GM19438 (cell line): ENCODE data around the gene SH3RF3.

Source experiments
- ATAC-seq: cut with Tn5 transposase; IDR thresholded peaks from one replicate; pipeline ENCODE4 v1.9.1; 2021; ENCODE audit warnings: low read depth; ENCODE audit not compliant: unreplicated experiment

Gene SH3RF3

DNA sequence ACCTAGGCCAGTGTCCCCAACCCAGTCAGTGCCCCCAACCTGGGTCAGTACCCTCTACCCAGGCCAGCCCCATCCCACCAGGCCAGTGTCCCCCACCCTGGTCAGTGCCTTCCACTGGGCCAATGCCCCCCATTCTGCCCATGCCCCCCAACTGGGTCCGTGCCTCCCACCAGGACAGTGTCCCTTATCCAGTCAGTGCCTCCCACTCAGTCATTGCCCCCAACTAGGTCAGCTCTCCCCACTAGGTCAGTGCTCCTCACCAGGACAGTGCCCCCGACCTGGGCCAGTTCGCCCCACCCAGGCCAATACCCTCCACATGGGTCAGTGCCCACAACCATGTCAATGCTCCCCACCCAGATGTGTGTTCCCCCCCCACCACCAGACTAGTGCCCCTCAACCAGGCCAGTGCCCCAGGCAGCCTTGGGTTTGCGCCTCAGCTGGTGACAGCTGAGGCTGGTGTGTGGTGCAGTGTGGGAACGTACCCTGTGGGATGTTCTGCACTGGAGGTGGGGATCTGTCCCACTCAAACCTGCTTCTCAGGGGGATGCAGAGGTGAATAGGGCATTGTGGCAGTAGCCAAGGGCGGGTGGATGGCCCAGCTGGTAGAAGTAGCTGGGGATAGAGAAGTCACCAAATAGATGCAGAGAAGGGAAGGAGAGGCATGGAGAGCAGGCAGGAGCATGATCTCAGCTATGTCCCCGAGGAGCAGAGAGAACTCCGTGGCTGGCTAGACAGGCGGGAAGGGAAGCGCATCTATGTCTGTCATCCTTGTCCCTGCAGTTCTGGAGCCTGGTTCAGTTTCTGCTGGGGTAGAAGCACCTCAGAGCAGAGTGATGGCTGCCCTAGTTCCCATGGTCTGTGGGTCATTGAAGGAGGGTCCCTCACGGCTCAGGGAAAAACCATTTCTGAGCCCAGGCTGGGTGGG is 168.8 kb downstream of the SH3RF3 start:
- ATAC-seq = no peak

DNA sequence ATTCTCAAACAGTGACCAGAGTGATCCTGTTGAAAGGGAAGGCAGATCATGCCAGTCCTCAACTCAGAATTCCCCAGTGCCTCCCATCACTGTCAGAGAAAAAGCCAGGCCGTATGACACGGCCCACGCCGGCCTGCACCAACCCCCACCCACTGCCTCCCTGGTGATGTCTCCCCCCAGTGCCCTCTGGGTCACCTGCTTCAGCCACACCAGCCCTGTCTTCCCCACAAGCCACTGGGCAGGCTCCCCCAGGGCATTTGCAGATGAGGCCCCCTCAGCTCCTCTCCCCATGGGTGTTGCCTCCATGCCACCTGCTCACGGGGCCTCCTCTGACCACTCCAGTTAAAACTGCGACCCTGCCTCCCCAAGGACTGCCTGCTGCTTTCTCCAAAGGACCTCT is 169.8 kb downstream of the SH3RF3 start:
- no peak for ATAC-seq

DNA sequence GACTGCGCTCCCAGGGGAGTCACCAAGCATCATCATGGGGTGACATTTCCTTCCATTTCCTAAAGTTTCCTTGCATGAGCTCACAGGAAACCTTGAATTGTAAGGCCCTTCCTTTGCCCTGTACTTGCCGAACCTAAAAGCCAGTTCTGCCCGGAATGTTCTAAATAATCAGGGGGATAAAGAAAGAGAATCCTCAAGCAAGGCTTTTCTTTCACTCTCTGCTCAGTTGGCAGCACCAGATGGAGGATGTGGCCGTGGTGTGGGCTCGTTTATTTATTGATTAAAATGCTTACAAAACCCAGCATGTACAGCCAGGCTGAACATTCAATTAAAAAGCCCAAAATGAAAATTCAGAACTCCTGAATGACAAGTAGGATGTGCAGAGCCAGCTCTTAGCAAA is 170.5 kb downstream of the SH3RF3 start:
- ATAC-seq = no peak

DNA sequence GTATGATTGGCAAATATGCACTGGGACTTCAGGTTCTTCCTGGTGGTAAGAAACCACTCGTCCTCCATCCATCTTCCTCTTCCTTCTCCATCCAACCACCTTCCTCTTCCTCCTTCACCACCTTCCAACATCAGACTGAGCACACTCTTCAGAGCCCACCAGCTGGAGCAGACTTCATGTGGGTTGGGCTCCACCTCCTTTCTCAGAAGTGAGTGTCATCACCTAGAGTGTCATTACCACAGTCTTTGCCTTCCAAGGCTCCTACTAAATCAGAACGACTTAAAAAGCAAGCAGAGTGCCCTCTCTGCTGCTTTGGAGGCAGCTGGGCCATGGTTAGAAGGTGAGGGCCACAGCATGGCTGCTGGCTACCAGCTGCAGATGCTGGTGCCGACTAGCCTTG is 171.6 kb downstream of the SH3RF3 start:
- ATAC-seq = no peak

DNA sequence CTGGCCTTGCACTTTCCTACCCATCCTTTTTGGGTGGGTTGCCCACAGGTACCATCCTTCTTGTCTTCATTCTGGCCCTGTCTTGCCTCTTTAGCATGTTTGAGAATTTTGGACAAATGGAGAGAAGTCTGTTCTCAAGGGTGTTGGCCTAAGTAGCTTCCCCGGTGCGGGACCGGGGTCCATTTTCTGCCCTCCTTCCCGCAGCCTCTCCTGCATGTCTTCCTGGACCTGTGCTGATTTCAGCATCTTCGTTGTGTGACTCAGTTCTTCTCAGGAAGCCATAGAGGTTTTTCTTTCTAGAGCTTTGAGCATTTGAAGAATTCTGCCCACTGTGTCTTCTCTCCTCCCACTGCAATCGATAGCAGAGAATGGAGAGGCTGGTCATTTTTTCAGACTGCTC is 172.7 kb downstream of the SH3RF3 start:
- no peak for ATAC-seq

DNA sequence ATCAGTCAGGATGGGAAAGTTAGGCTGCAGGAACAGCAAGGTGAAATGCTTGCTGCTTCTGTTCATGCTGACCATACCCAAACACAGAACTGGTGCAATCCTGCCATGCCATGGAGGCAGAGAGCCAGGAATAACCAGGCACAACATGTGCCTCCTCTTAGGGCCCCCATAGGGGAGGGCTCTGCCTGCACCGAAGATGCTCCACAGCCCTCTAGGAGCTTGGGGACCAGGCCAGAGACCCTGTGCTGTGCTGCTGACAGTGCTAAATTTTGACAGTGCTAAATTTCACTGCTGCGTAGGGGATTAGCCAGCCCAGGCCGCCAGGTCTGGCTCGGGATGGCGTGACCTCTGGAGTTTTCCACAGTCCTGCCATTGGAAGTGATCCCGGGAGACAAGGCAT is 173.3 kb downstream of the SH3RF3 start:
- no peak for ATAC-seq

DNA sequence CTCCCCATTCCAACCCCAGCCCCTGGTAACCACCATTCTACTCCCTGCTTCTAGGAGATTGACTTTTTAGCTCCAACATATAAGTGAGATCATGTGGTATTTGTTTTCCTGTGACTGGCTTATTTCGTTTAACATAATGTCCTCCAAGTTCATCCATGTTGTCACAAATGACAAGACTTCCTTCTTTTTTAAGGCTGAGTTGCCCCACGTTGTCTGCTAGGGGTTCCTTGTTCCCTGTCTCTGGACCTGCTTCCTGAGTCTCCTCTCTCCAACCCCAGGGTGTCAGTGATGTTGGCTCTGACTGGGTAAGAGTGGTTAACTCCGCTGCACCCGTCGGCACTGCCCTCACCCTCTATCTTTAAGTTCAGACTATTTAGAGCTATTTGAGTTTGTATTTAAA is 175.2 kb downstream of the SH3RF3 start:
- ATAC-seq = no peak

DNA sequence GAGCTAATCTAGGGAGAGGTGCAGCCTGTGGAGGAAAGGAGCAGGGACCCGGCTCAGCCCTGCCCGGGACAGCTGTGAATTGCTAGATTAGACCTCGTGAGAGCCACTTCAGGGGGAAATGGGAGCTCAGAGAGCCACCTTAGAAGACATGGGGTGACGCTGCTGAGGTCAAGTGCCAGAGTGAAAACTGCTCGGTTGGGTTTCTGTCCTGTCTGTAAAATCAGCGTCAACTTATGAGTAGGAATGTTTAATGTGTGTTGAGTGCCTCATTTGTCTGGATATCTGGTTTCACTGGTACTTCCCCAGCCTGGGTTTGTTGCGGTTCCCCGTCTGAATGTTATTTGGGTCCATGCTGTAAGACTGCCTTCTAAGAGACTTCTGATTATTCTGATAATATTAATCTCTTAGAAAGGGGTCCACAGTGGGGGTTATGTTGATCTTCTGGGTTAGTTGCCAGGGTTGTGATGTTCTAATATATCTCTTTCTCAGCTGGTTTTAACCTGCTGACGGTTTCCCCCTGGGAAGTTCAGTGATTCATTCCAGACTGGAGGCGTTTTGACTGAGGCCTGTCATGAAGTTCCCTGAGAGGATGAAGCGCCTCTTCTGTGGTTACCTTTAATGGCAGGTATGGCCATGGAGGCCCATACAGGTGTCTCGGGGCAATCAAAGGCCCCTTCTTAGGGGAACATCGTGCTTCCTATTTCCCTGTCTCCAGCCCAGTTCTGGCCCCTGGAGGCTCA is 175.9 kb downstream of the SH3RF3 start:
- no peak for ATAC-seq

DNA sequence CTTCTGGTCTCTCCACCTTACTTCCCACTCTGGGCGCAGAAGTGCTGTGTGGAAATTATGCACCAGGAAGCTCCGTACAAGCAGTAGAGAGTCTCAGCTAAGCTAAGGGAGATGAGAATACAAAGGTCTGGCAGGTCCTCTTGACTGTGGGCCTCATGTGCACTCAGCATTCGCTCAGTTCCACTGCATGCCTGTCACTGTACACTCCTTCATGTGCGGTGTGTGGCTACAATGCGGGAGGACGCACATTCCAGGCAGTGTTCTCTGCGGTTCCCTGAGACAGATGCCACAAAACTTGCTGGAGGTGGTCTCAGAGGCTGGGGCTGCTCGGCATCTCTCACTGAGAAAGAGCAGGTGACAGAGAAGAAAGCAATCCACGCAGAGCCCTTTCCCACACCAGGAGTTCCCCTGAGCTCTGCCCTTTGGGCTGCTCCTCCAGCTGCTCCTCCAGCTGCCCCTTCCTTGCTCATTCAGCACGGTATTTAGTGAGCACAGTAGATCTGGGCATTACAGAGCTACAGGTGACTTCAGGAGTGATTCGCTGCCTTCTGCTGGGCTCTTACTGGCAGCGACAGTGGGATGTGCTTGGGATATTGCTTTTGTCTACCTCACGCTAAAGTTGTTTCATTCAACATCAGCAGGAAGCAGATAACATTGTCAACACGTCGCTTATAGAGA is 176.6 kb downstream of the SH3RF3 start:
- no peak for ATAC-seq

DNA sequence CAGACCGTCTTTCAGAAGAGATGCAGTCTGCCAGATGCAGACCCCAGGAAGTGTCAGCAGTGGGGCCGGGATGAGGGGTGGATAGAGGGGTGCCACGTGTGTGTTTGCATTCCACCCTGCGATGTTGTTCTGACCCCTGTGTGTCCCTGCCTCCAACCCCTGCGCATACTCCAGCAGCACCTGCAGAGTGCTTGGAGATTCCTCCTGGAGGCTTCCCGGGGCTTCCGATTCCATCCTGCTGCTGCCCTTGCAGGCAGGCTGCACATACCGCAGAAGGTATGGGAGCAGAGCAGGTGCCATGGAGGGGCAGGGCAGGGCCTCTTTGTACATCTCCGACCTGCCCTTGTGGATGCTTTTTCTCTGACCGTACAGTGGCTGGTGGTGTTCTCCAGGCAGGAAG is 177.2 kb downstream of the SH3RF3 start:
- ATAC-seq = no peak

DNA sequence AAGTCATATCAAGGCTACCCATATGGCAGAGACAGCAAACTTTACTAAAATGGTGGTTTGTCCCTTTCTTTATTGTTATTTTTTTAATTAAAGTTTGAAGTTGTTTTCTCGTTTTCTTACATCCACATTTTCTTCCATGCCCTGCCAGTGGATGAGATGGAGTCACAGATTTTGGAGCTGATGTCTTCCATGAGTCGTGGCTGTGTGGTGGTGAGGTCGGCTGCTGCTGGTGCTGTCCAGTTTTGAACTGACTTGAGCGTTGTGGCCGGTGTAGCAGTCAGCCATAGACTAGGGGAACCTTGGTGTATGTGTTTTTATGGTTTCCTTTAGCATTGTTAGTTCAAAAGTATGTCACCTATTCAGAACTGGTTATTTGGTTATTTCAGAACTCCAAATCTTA is 182.8 kb downstream of the SH3RF3 start:
- ATAC-seq = no peak

DNA sequence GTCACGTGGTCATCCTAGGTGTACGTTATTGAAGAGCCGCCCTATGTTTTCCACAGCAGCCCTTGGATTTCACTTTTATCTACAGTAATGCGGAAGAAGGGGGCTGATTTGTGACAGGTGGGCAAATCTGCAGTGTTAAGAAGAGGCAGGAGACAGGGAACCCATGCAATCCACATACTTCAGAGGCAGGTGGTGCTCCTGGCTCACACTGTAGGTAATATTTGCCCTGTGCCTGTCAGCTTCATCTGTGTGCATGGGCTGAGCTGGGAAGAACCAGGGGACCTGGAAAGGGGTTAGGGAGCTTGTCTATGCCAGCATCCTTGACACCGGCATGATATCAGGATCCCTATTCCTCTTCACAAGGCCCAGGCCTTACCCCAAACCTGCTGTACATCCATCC is 183.9 kb downstream of the SH3RF3 start:
- no peak for ATAC-seq

DNA sequence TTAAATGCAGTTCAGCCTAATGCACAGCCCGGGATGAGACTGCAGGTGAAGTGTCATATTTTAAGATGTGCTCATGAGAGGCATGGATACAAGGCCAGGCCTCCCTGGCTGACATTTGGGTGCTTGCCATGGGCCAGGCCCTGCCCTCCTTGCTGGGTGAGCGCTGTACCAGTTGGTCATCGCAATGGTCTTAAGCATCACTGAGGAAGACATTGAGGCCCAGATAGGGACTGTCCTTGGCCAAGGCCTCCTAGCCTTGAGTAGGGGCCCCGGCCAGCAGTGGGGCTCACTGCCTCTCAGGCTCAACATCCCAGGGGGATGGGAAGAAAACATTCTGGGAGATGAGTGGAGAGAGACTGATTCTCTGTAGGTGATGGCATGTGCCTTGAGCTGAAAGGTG is 184.3 kb downstream of the SH3RF3 start:
- no peak for ATAC-seq

DNA sequence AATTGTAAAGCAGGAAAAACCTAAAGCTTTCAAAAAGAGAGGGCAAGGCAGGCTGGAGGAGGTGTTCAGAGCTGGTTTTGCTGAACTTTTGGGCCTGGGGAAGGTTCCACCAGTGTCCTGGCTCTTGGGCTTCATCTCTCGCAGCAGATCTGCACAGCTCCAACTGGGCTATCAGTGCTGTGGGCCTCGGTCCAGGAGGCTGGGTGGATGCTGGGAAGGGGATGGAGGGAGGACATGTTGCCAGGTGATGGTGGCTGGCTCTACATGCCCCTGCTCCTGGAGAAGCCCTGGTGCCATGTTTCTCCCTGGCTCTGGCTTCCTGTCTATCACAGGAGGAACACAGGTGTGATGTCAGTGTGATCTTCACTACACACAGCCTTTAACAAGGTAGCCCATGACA is 187.1 kb downstream of the SH3RF3 start:
- ATAC-seq = no peak

DNA sequence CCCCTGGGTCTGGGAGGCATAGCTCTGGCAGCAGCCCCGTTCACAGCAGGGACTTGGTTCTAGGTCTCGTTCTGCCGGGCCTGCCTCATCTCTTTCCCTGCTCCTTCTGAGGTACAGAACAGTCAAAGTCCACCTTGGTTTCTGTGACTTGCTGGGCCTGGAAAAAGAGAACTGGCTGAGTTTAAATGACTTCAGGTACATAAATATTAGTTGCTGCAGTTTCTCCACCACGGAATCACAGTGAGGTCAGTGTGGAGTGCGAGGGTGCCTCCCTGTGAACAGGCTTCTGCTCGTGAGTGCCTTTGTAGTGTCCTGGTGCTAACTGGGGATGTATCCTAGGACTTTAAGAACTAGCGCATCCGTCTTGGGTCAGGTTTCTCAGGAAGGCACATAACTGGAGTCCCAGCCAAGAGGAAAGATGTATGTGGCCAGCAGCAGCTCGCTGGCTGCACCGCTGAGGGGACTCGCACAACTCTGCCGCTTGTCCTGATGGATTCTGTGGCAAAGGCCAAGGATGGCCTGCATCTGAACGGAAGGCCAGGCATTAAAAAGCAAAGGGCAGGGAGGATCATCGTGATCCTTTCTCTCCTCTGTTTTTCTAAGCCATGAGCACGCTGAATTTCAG is 188.6 kb downstream of the SH3RF3 start:
- no peak for ATAC-seq

DNA sequence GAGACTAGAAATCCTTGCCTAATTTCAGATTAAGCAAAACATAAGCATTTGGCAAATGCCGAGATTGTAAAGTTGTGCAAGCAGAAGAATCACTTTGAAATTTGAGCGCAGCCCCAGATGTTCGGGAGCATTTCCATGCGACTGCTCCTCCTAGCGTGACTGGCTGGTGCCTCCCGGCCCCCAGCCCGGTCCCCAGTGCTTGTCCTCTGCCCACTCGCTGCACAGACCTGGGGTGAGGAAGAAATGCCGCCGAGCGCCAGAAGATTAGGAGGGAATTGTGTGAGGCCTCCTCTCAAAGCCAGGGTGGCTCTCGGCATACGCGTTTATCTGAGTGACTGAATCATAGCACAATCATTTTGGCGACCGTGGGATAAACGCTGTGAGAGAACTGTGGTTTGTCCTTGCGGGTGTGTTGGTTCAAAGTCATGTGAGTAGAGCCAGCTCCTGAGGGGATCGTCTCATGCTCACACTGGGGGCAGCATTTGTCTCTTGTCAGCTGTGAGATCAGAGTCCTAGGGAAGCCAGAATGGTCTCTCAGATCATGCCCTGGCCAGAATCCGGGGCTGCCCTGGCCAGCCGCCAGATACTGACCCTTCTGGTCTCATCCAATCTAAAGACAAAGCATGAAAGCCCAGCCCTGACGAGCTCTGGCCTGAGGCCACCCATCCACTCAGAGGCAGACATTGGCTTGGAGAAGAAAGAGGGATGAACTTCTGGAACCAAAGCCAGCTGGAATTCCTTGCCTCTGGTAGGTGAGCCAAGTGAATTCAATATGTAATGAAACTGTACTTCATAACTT is 189.3 kb downstream of the SH3RF3 start:
- no peak for ATAC-seq

DNA sequence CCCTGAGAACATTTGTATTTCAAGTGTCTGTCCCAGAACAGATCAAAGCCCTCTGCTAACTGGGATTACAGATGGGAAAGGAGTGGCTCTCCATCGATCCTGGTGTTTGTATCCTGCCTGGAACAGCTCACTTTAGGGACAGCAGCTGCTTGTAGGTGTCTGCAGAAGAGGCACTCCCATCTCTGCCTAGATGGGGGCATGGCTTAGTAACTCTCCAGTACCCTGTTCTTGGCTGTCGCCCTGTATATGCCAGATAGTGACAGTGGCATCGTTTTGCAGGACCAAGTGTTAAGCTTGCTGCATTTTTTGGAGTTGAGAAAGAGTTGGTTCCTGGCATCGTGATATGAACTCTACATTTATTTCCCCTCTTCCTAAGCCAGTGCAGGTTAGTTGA is 189.9 kb downstream of the SH3RF3 start:
- no peak for ATAC-seq

DNA sequence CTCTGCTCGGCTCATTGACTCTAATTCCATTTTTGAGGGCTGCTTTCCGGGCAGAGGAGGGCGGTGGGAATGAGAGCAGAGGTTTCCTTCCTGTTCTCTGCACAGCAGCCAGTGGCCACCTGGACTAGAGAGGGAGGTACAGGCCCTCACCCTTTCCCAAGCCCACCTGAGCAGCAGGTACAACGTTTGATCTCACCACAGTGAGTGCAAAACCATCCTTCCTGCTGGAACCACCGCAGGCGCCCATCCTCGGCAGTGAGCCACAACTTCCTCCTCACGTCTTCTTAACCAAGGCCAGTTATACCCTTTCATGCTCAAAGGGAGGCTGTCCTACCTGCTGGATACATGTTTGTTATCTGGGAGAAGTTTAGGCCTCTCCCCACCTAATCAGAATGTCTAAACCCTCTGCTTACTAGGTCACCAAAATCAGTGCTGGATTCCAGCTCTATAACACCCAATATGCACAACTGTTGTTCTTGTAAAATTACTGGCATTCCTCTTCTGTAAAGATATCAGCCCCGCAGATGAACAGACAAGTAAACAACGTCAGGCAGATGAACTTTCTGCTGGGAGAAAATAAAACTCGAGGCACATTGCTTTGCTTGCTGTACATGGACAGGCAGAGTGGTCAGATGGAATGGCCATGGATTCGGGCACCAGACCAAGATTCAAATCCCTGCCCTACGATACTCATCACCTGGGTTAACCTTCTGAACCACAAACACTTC is 191.4 kb downstream of the SH3RF3 start:
- no peak for ATAC-seq

DNA sequence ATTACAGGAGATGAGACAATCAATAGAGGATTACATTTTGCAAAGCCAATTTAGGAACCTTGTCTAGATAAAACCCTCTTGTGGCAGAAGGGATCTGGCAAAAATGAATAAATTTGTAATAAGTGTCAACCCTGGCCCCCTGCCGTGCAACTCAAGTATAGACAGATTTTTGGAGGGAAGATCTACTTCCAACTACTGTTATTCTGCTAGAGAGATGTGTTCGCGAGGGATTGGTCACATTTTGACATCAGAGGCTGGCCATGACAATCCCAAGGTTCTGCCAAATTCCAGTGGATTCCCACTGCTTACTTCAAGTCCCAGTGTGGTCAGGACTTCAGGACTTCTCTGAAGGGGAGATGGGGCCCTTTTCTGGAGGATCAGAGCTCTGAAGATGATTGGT is 192.6 kb downstream of the SH3RF3 start:
- ATAC-seq = no peak

DNA sequence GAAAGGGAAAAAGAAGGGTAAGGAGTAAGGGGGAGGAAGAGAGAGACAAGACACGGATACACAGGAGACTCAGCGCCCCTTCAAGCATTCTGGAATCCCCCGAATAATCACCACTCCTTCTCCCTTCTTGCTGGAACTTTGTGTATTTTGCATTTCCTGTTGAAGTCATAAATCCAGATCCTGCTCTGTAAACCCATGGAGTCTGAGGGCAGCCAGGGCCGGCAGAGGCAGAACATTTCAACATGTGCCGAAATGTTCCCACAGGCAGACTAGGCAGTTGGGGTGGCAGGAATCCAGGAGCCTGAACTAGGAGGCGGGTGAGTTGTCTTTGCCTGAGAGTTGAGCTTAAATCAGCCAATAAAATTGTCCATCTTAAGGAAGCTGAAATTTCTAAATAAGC is 193.1 kb downstream of the SH3RF3 start:
- ATAC-seq = no peak
